ENCODE results near the gene PTPRF.
A peak's percentile ranks its signal among the peaks of the same experiment; 100 is the strongest.

Gene PTPRF

DNA sequence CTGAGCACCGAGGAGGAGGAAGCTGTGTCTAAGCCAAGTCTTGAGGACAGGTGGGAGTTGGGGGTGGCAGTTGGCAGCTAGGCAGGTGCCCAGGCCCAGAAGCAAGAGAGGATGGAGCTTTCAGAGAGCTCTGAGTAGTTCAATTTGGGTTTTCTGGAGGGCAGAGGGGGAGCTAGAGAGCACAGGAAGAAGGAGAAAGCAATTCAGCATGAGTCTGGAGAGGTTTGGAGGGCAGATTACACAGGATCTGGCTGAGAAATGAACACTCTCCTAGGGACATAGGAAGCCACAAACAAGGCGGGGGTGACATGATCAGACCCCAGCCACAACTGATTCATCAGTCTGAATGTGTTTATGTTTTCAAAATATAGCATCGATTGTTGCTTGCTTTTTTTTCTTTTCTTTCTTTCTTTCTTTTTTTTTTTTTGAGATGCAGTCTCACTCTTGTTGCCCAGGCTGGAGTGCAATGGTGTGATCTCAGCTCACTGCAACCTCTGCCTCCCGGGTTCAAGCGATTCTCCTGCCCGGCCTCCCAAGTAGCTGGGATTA is 23.8 kb downstream of the PTPRF start:
- no peak for DNase-seq

DNA sequence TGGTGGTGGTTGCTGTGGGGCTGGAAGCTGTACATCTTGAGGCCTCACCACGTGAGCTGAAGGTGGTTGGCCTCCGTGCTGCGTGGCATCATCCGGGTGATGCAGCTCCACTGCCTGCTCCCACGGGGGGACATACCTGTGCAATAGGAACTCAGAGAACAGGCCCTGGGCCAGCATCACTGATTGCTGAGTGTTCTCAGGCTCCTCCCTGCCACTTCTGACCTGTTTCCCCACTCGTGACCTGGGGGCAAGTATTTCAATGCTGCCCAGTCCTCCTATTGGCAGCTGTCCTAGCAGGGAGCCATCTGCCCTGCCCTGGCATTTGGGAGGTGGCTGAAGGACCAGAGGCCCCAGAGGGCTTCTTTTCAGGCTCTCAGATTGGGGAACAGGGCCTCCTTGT is 26.1 kb downstream of the PTPRF start:
- DNase-seq = no peak

DNA sequence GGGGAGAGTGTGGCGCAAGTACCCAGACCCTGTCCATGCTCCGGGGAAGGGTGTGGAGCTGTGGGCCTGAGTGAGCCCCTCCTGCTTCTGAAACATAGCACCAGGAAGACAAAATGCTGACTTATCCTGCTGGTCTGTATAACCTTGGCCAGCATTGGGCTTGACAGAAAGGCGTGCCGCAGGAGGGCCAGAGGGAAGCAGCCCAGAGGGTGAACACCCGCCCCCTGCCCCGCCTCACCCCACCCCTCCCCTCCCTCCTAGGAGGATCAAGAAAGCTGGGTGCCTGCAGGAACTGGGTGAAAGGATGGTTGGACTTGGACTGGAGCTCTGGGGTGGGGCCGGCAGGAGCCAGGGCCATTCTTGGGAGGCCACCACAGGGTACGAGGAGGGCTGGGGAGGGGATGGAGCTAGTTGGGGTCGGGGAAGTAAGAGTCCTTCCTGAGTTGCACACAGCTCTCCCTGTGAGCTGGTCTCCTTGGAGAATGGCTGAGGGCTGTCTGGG is 27.1 kb downstream of the PTPRF start:
- no peak for DNase-seq

DNA sequence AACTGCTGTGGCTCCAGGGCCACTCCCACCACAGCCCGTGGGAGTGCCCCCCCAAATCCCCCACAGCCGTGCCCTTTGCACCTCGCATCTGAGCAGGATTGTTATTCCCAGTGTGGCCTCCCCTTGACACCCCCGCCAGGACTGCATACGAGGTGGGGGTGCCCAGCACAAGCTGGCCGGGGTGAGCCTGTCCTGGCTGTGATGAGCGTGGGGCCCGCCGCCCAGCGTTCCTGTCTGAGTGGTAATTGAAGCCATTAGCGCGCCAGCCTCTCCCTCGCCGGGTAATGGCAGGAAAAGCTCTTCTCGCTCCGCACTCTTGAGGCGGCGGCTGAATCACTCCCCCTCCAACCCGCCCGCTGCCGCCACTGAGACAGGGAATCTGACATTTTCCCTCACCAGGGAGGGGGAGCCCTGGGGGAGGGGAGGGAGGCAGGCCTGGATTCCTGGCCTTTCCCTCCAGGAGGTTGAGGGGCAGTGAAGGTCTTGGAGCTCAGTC is 27.7 kb downstream of the PTPRF start:
- DNase-seq = no peak

DNA sequence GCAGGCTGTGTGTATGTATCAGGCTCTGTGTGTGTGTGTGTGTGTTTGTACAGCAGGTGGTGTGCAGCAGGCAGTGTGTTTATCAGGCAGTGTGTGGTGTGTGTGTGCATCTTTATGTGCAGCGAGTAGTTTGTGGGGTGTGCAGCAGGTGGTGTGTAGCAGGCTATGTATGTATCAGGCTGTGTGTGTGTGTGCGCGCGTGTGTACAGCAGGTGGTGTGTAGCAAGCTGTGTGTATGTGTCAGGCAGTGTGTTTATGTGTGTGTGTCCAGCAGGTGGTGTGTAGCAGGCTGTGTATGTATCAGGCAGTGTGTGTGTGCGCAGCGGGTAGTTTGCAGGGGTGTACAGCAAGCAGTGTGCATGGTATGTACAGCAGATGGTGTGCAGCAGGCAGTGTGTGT is 29.0 kb downstream of the PTPRF start:
- no peak for DNase-seq

DNA sequence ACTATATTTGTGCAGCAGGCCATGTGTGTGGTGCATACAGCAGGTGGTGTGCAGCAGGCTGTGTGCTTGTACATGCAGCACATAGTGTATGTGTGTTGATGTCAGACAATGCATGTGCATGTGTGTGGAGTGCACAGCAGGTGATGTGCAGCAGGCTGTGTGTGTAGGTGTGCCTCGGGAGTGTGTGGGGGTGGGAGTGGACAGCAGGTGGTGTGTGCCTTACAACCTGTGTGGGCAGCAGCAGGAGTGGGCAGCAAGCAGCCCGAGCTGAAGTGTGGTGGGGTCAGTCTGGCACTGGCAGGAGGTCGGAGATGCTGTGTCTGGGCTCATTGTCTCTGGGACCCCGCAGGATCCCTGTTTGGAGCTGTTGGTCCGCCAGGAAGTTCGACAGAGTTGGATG is 29.6 kb downstream of the PTPRF start:
- DNase-seq = no peak

DNA sequence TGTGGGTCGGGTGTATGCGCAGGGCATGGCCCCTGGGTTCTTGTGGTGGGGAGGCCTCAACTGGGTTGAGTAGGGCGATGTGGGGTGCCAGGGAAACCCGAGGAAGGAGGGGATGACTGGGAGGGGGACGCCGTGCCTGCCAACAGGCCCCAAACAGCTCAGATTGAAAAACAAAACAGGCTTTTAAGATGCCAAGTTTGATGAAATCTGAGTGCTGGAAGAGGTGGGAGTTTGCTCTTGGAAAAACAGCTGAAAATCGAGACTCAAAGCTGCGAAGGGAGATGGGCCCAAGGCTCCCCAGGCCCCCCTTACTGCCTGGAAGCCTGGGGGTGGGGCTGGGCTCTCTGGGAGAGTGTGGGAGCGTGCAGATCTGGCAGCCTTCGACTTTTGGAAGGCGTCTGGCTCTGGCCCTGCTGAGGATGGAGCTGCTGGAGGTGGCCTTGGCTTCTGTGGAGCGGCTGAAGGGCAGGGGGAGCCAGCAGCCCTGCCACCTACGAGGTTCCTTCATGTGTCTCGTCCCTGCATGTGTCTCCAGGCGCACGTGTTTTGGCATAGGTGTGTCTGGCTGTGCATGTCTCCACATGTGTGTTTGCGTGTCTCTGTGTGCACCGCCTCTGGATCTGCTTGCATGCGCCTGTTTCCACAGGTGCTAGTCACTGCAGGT is 33.3 kb downstream of the PTPRF start:
- DNase-seq = no peak

DNA sequence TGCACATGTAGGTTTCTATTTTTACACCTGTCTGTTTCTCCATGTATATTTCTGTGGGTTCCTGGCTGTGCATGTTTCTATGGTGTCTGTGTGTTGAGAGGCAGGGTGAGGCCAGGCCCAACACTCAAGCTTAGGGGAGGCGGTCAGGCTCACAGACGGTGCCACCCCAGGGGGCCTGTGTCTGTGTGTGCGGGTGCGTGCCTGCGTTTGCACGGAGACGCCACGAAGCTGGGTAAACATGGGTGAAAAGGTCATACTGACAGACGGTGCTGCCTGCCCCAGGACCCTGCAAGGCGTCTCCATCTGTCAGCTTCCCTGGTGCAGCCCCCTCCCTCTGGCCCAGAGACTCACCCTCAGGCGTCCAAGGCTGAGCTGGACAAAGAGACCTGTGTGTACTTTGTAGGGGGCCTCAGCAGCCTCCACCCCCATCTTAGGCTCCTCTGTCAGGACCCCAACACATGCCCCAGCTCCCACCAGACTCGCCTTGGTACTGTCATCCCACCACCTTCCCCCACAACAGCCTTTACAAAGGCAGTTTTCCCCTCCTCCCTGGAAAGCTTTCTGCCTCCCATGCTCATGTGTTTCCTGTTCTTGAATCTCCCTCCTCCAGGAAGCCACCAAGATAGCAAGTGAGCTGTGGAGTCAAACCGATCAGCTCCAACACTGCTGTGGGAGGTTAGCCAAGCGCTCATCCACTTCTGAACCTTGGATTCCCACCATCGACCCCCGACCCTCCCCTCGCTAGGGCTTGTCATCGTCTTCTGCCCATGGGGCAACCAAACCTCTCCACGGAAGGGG is 34.1 kb downstream of the PTPRF start:
- no peak for DNase-seq

DNA sequence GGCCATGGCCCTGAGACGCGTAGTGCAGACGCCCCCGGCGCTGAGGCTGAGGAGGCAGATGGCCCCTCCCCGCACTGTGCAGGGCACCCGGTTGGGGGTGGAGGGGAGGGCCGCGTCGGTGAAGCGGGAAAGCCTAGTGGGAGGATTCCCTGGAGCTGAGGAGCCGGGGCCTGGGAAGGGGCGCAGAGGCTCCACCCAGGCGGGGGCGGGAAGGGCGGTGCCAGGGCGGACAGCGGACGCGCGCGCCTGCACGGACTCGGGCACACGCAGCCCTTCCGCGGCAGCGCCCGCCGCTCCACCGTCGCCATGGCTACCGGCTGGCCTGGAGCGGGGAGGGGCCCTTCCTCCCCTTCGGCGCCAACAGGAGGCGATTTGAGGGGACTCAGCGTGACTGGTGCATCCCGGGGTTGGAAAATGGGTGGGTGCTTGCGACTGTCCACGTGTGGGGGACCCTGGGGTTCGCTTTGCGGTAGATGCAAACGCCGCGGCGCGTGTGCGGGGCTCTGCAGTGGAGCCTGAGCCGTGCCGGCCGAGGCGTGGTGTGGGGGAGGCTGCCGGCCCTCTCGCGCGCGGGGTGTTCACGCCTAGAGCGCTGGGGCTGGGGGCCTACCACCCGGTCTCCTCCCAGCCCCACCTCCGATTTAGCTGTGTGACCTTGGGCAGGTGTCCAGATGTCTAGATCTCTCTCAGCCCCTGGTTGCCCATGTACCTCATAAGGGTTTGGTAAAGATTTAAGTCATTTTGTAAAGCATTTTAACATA is 35.1 kb downstream of the PTPRF start:
- peak; percentile 35 for DNase-seq

DNA sequence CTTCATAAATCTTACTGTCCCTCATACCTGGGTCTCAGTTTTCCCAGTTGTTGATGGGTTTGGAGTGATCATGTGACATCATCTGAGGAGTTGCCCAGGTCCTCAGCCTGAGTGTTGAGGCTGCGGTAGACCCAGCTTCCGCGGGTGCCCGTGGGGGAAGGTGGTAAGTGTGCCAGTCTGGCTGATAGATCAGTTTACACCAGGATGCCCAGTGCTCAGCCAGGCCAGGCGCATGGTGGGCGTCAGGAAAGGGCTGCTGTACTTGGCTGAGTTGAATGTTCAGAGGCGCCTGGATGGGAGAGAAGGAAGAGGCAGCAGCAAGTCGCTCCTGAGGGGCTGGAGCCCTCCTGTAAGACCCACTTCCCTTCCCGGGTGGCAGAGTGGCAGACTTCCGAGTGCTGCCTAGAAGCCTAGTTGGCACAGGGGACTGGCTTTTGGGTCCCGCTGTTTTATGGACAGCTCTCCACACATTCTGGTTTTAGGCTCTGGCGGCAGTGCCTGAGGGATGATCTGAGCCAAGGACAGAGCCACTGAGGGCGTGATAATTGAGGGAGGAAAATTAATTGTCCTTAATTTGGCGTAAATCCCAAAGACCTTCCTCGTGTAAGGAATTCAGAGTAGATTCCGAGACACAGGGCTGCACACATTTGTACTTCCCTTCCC is 35.8 kb downstream of the PTPRF start:
- DNase-seq = no peak

DNA sequence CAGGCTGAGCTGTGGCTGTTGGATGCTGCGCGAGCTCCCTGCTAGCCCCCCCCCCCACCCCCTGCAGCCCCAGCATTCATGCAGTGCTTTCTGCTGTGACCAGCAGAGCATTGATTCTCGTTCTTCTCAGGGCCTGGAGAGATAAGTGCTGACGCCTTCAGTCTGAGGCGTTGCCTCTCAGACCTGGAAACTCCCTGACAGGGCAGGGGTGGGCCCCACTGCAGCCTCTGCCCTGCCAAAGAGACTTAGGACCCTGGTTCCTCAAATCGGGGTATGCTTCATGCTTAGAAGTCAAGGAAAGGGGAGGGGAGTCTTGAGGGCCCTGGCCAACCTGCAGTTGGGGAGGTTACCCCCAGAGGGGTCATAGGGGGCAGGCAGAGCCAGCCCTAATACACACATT is 38.5 kb downstream of the PTPRF start:
- no peak for DNase-seq

DNA sequence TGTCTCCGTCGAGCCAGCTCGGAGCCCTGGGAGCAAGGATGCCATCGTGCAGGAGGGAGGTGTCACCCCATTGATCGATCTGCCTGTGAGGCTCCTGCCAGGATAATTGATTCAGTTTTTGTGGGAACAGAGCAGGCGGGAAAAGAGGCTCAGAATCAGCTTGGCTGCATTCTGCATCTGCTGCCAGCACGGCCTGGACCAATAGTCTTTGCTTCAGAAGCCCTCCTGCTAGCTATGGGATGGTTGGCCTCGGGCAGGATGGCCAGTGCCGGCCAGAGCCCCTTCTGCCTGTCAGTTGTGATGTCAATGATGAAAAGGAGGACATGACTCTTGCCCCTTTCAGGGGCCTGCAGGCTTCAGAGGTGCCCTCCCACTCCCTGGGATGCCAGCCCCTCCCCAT is 39.6 kb downstream of the PTPRF start:
- no peak for DNase-seq

DNA sequence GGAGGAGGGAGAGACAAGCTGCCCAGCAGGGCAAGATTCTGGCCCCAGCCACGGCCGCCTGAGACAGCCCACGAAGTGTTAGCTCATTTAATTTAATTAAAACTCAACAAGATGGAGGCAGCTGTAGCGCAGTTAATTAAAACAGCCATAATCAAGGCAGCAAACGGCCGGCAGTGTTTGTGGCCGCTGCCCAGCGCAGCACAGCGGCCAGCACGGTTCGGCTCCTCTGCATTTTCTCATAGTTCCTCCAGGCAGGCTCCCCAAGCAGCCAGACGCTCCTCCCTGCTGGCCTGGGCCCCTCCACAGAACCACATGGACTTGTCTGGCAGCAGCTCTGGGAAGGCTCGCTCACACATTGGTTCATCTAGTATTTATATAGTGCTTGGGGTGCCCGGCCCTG is 40.0 kb downstream of the PTPRF start:
- DNase-seq = no peak

DNA sequence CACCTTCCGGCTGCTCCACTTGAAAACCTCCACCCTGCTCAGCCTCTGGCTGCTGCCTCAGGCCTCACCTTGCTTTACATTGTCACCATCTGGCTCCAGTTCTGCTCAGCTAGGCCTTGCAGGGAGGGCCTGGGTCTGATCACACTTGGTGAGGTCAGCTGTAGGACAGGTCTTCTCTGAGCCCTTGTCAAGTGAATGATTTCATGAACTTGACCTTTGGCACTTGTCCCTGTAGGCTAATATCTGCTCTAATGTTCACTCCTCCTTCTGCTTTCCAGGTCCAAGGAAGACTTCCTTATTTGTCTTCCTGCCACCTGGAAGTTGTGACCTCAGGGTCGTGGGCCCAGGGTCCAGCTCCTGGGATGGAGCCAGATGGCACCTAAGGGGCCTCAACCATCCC is 41.4 kb downstream of the PTPRF start:
- DNase-seq = no peak

DNA sequence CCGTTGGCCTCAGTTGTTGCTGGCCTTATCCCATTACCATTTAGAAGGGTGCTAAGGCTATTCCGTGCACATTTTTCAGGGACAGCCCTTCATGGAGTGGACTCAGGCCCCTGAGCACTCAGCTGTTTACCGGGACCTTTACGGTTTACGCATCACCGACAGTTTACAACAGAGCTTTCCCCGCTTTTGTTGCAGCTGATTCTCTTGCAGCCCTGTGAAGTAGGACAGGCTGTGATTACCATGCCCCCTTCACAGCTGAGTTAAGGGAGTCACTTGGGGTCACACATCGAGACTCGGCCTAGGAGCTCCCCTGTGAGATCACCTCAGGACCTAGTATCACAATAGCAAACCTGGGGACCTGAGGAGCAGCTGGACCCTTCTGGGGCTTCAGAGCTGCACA is 41.9 kb downstream of the PTPRF start:
- DNase-seq = no peak

DNA sequence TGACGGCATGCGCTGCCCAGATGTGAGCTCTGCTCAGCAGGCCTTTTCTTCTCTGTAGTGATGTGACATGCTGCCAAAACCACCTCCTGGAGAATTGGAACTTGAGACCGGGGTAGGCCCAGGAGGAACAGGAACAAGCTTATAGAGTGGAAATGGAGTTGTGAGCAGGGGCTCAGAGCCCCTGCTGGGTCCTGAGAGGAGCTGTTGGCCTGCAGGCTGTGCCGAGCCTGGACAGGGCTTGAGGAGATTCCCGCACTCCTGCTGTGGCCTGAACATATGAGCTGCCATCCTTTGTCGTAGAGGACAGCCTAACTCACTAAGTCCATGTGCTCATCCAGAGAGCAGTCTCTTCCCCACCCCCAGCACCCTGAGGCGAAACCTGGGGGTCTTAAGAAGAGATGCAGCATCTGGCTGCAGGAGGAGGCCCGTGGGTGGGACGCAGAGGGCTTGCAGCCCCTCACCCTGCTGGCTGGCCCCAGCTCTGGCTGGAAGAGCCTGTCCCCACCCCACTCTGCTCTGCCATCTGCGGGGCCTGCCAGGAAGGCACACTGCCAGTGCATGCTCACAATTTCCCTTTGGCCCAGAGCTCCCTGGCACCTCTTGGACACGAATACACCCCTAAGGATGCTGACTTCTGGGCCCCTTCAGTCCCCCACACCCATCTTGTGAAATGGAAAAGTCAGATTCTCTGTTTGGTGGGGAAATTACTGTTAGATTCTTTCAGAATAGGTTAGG is 42.5 kb downstream of the PTPRF start:
- no peak for DNase-seq

DNA sequence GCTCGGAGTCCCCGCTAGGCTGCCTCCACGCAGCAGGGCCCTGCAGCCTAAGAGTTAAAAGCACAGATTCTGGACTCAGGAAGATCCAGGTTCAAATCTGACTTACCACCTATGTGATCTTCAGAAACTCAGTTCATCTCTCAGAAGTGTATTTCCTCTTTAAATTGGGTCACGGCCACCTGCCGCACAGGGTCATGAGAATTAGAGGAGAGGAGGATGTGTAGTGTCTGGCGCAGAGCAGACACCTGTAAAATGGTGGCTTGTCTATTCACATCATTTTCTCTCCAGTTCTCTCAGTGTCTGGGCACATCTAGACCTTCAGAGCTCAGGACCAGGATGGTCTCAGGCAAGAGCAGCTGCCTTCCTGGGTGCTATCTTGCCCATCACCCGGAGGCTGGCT is 45.8 kb downstream of the PTPRF start:
- no peak for DNase-seq

DNA sequence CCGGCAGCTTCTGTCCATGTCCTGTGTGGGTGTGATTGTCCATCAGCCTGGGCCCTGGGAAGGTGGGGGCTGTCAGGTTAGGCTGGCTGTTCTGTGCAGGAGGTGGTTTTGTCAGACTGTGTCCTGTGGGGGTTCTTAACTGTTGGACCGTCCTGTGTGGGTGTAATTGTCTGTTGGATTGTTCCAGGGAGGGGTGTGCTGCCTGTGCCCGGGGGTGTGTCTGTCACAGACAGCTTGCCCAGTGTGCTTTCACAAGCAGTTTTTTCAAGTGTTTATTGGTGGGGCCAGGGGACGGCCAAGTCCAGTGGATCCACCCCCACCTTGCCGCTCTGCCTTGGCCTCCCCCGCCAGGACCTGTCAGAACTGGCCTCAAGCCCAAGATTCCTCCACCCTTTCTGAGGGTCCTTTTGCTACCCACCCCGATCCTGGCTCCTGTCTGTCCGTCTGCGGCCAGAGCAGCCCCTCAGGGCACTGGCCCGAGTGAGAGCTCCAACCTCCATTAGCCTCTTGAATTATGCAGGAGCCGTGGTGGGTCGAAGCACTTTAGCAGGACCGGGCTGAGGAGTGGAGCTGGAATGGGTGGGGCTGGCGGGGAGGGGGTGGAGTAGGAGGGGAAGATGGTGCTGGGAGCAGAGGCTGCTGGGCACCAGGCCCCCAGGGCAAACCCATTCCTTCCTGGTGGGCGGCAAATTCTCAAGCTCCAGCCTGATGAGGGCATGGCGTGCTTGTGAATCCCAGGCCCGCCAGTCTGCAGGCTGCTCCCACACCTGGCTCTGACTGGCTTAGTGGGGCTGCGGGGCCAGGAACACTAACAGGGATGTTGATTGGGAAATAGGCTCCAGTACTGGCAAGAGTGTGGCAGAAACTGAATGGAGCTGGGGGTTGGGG is 47.2 kb downstream of the PTPRF start:
- no peak for DNase-seq

DNA sequence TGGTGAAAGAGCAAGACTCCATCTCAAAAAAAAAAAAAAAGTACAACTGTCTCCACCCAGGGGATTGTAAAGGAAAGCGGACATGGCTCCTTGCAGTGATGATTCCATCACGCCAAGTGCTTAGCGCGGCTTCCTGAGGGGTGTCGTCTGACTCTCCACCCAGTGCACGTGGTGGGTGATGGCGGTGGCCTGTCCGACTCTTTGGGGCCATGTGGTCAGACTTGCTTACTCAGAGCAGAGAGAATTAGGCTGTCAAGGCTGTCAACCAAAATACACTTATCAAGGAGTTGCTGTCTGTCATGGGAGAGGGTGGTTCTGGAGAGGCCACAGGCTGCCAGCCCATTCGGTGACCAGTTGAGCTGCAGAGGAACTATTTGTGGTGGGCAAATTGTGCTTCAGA is 49.4 kb downstream of the PTPRF start:
- DNase-seq = no peak

DNA sequence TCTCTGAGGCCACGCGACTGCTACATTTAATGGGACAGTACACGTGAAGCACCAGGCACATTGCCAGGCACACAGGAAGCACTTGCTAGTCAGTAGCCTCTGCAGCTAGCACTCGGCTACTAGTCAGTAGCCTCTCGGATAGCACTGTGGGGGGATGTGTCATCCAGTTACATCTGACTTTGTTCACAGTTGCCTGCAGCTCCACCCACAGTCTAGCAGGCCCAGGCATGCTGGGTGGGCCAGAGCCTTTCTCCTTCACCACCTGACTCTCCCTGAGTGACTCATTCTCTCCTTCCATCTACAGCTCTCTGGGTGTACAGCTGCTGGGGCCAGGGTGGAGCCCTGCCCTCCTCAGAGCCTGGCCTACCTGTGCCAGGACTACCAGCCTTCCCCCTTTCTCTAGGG is 51.5 kb downstream of the PTPRF start:
- DNase-seq = peak; percentile 23

DNA sequence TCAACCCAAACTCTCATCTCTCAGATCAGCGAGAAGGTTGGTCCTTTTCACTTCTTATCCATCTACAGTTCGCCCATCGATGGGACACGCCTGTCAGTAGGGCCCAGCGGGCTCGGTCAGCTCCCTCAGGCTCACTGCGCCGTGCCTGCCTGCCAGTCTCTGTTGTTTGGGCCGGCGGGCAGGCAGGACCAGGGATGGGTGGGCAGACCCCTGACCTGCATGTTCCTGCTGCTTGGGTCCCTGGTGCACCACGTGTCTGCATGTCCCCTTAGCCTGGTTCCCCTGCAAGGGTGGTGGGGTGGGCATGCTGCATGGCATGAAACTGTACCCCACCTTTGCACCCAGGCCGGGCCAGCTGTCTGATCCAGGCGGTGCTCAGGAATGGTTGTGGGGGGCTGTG is 52.4 kb downstream of the PTPRF start:
- no peak for DNase-seq
